ENCODE measurements around the gene CCL7.

The CCL7 gene

GRCh38 chr17:34254146-34254545, 15.9 kb upstream of the CCL7 start:
- H3K4me2 ChIP-seq (ENCODE audit: low read length): no peak overlapping the region
- no peak overlapping the region for H3K4me3 ChIP-seq (ENCODE audit: low read depth, low read length, poor library complexity, severe bottlenecking)
- H3K27me3 ChIP-seq (ENCODE audit: insufficient read depth, low read length): no peaks in the 10 kb centered on the region
- H2AFZ ChIP-seq (ENCODE audit: low read length): no peak overlapping the region
- no peaks in the 10 kb centered on the region for H3K4me1 ChIP-seq (ENCODE audit: insufficient read depth, low read length, severe bottlenecking)
- no peaks in the 10 kb centered on the region for H3K79me2 ChIP-seq (ENCODE audit: insufficient read depth, low read length)
- H3K9me3 ChIP-seq (ENCODE audit: low read length): no peaks in the 10 kb centered on the region
- H3K9ac ChIP-seq (ENCODE audit: low read length): no peak overlapping the region
- H4K20me1 ChIP-seq (ENCODE audit: insufficient read depth, low read length): no peaks in the 10 kb centered on the region
- H3K36me3 ChIP-seq (ENCODE audit: insufficient read depth, low read length): no peaks in the 10 kb centered on the region
- H3K27ac ChIP-seq (ENCODE audit: low read depth, low read length, poor library complexity, severe bottlenecking): no peak overlapping the region
- TF ChIP-seq EZH2 (IDR thresholded peaks at IDR 0.05; ENCODE audit: borderline replicate concordance, low read length) (no peak), CTCF (IDR thresholded peaks at IDR 0.05; ENCODE audit: low read length) (no peak)
- no peaks in the 10 kb centered on the region for H3K9me2 ChIP-seq (ENCODE audit: low read depth, low read length)
- no peaks in the 10 kb centered on the region for H3F3A ChIP-seq (ENCODE audit: insufficient read depth, low read length)

- Histone ChIP-seq H4K20me1 (ENCODE audit: insufficient read depth, low read length) (no peaks in the 10 kb centered on the region), H3K9me2 (ENCODE audit: low read depth, low read length) (no peaks in the 10 kb centered on the region), H3K36me3 (ENCODE audit: insufficient read depth, low read length) (no peaks in the 10 kb centered on the region), H3K4me3 (ENCODE audit: low read depth, low read length, poor library complexity, severe bottlenecking) (no peak within 1 kb of the TSS), H3K9ac (ENCODE audit: low read length) (no peak within 1 kb of the TSS), H3K9me3 (ENCODE audit: low read length) (no peaks in the 10 kb centered on the region), H2AFZ (ENCODE audit: low read length) (no peak within 1 kb of the TSS), H3K4me2 (ENCODE audit: low read length) (no peak within 1 kb of the TSS), H3F3A (ENCODE audit: insufficient read depth, low read length) (no peaks in the 10 kb centered on the region), H3K27me3 (ENCODE audit: insufficient read depth, low read length) (no peaks in the 10 kb centered on the region), H3K27ac (ENCODE audit: low read depth, low read length, poor library complexity, severe bottlenecking) (no peak within 1 kb of the TSS), H3K79me2 (ENCODE audit: insufficient read depth, low read length) (no peaks in the 10 kb centered on the region), H3K4me1 (ENCODE audit: insufficient read depth, low read length, severe bottlenecking) (no peaks in the 10 kb centered on the region)
- TF ChIP-seq EZH2 (IDR thresholded peaks at IDR 0.05; ENCODE audit: borderline replicate concordance, low read length) (no peak), CTCF (IDR thresholded peaks at IDR 0.05; ENCODE audit: low read length) (no peak)
Measured at GRCh38 chr17:34254651-34255380, 15.2 kb upstream of the CCL7 start, which contains the start of gene CCL2. TSS of gene CCL2 (plus strand) at chr17:34255285. CDS start at chr17:34255350, 65 bp downstream.

- no peak overlapping the region for H3K4me3 ChIP-seq (ENCODE audit: low read depth, low read length, poor library complexity, severe bottlenecking)
- no peaks in the 10 kb centered on the region for H3K9me3 ChIP-seq (ENCODE audit: low read length)
- H2AFZ ChIP-seq (ENCODE audit: low read length): no peak overlapping the region
- H3K27ac ChIP-seq (ENCODE audit: low read depth, low read length, poor library complexity, severe bottlenecking): no peak overlapping the region
- no peaks in the 10 kb centered on the region for H3K4me1 ChIP-seq (ENCODE audit: insufficient read depth, low read length, severe bottlenecking)
- H3K79me2 ChIP-seq (ENCODE audit: insufficient read depth, low read length): no peaks in the 10 kb centered on the region
- no peaks in the 10 kb centered on the region for H3K9me2 ChIP-seq (ENCODE audit: low read depth, low read length)
- no peaks in the 10 kb centered on the region for H3F3A ChIP-seq (ENCODE audit: insufficient read depth, low read length)
- H3K27me3 ChIP-seq (ENCODE audit: insufficient read depth, low read length): no peaks in the 10 kb centered on the region
- no peak overlapping the region for H3K9ac ChIP-seq (ENCODE audit: low read length)
- H4K20me1 ChIP-seq (ENCODE audit: insufficient read depth, low read length): no peaks in the 10 kb centered on the region
- TF ChIP-seq EZH2 (IDR thresholded peaks at IDR 0.05; ENCODE audit: borderline replicate concordance, low read length) (no peak), CTCF (IDR thresholded peaks at IDR 0.05; ENCODE audit: low read length) (no peak)
- no peak overlapping the region for H3K4me2 ChIP-seq (ENCODE audit: low read length)
- H3K36me3 ChIP-seq (ENCODE audit: insufficient read depth, low read length): no peaks in the 10 kb centered on the region
Measured at GRCh38 chr17:34255381-34255732, 14.7 kb upstream of the CCL7 start.
